Body of pancreas (tissue), 4 donors: ENCODE results near the gene ENDOD1. TPM values are rescaled to one million over a fixed set of nuclear protein-coding genes. Genes with fewer than 3 reads are reported as not detected.

Source experiments
- ATAC-seq: fragments of 150-250 bp; one replicate; pipeline ENCODE4 v1.9.1; 2016
- DNase-seq, 4 donors: peaks; one replicate each; pipeline ENCODE4 v3.0.0-alpha.2; 2019
- H3K27ac ChIP-seq, 4 donors: fragments of 200-600 bp; sonication (generic); 1 replicate in 3 of 4; 2 replicates in 1 of 4; pipeline versions ENCODE4 v1.5.1 to v1.6.1; 2016 to 2019; ENCODE audit warnings: mild to moderate bottlenecking in 1 of 4, mixed read lengths in 1 of 4, moderate library complexity in 1 of 4
- H3K27me3 ChIP-seq, 2 donors: fragments of 200-600 bp; sonication (generic); one replicate each; pipeline ENCODE4 v1.6.0; 2016; ENCODE audit warnings: mild to moderate bottlenecking in 1 of 2
- H3K36me3 ChIP-seq, 2 donors: fragments of 200-600 bp; sonication (generic); replicated peaks in 1 of 2; 2 replicates each; pipeline ENCODE4 v1.5.1; 2016; ENCODE audit warnings: low read depth in 2 of 2; ENCODE audit not compliant: insufficient read depth in 1 of 2
- H3K4me1 ChIP-seq: fragments of 200-600 bp; sonication (generic); one replicate; pipeline ENCODE4 v1.6.0; 2016
- H3K4me3 ChIP-seq, 2 donors: fragments of 200-600 bp; sonication (generic); 1 replicate in 1 of 2; 2 replicates in 1 of 2; pipeline ENCODE4 v1.5.1; 2016 to 2019
- H3K9me3 ChIP-seq, 3 donors: fragments of 200-600 bp; sonication (generic); 1 replicate in 2 of 3; 2 replicates in 1 of 3; pipeline ENCODE4 v1.5.1; 2016
- POLR2A ChIP-seq, 3 donors: fragments of 450-650 bp; IDR thresholded peaks; one replicate each; pipeline ENCODE4 v1.6.1; 2016; ENCODE audit warnings: antibody characterized with exemption in 3 of 3, mild to moderate bottlenecking in 2 of 3
- WGBS, 2 donors: methylation state at CpG; one replicate each; pipeline ENCODE4 v1.1.5; 2017; 5-methylcytosine and 5-hydroxymethylcytosine counted together
- intact Hi-C: fragments of 100-400 bp; cut with DNase I; formaldehyde crosslinking; loops from one replicate; pipeline ENCODE4 v1.15.1; 2023
- total RNA-seq, 2 donors: library from RNA; depleted of rRNA; stranded (reverse); fragments of >200 nt; gene quantifications; one replicate each; pipeline ENCODE4 v1.1.0, GENCODE V29; 2016
- TF ChIP-seq, protein P1 (sequence below), 7 experiments: fragments of 450-650 bp in 4 of 7; fragments of 200-600 bp in 3 of 7; sonication (generic) in 3 of 7; IDR thresholded peaks; one replicate each; pipeline ENCODE4 v1.5.1; 2016 to 2019; ENCODE audit warnings: antibody characterized with exemption in 7 of 7

Gene ENDOD1
- total RNA-seq, 2 donors from 2014 or later, result 8.6 to 13.7 TPM

GRCh38 chr11:95170294-95170693 is 80.6 kb downstream of the ENDOD1 start:
- Histone ChIP-seq H3K27me3 (no peaks in the 10 kb centered on the region), H3K4me1 (no peaks in the 10 kb centered on the region), H3K4me3 (no peak overlapping the region), H3K9me3 (no peaks in the 10 kb centered on the region), H3K36me3 (no peaks in the 10 kb centered on the region), H3K27ac (no peak overlapping the region)
- intact Hi-C loops, result no loop called here
- ATAC-seq (no peak), DNase-seq (no peak)
- TF ChIP-seq, protein P1, sequence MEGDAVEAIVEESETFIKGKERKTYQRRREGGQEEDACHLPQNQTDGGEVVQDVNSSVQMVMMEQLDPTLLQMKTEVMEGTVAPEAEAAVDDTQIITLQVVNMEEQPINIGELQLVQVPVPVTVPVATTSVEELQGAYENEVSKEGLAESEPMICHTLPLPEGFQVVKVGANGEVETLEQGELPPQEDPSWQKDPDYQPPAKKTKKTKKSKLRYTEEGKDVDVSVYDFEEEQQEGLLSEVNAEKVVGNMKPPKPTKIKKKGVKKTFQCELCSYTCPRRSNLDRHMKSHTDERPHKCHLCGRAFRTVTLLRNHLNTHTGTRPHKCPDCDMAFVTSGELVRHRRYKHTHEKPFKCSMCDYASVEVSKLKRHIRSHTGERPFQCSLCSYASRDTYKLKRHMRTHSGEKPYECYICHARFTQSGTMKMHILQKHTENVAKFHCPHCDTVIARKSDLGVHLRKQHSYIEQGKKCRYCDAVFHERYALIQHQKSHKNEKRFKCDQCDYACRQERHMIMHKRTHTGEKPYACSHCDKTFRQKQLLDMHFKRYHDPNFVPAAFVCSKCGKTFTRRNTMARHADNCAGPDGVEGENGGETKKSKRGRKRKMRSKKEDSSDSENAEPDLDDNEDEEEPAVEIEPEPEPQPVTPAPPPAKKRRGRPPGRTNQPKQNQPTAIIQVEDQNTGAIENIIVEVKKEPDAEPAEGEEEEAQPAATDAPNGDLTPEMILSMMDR (IDR thresholded peaks at IDR 0.05), result no peak
- TF ChIP-seq POLR2A (IDR thresholded peaks at IDR 0.05), result no peak
- 94 to 95% methylated on average over 5 of the region's 5 CpGs for WGBS, 2 donors

- no peak for ATAC-seq
- intact Hi-C loops, result no loop called here
- peaks cover 0 to 2% of the 10 kb centered on the region in 2 donors for H3K36me3 ChIP-seq
- H3K4me3 ChIP-seq, result no peak overlapping the region
- no peak overlapping the region for H3K27ac ChIP-seq
- no peak for DNase-seq
- no peaks in the 10 kb centered on the region for H3K27me3 ChIP-seq
- no peaks in the 10 kb centered on the region for H3K9me3 ChIP-seq
- no peaks in the 10 kb centered on the region for H3K4me1 ChIP-seq
- 60 to 62% methylated on average over 4 of the region's 4 CpGs for WGBS, 2 donors
- TF ChIP-seq, protein P1 (IDR thresholded peaks at IDR 0.05), result no peak
- no peak for TF ChIP-seq POLR2A (IDR thresholded peaks at IDR 0.05)
Measured at GRCh38 chr11:95175818-95176380, 86.3 kb downstream of the ENDOD1 start.

Other genes with a start within 250 kb of the ENDOD1 start
- gene CWC15, start 116.3 kb upstream of the ENDOD1 start, total RNA-seq, result 10 to 100 TPM; 19.2 to 38.6 TPM
- gene KDM4D, start 116.1 kb upstream of the ENDOD1 start, total RNA-seq, result under 1 TPM in 1 of 2 donors, not detected in 1; 0.78 TPM
- gene KDM4E, start 64.6 kb upstream of the ENDOD1 start, total RNA-seq, result not detected
- gene KDM4F, start 40.4 kb upstream of the ENDOD1 start, total RNA-seq, result not detected
- gene SRSF8, start 22.9 kb upstream of the ENDOD1 start, total RNA-seq, result 10 to 100 TPM; 22.7 to 23.9 TPM
- gene SESN3, start 141.4 kb downstream of the ENDOD1 start, total RNA-seq, result 10 to 100 TPM in 1 of 2 donors, 1 to 10 TPM in 1; 9.6 to 11.4 TPM